ENCODE results near the gene BIRC6. TPM values are rescaled to one million over a fixed set of nuclear protein-coding genes. Genes with fewer than 3 reads are reported as not detected.

The BIRC6 gene, protein sequence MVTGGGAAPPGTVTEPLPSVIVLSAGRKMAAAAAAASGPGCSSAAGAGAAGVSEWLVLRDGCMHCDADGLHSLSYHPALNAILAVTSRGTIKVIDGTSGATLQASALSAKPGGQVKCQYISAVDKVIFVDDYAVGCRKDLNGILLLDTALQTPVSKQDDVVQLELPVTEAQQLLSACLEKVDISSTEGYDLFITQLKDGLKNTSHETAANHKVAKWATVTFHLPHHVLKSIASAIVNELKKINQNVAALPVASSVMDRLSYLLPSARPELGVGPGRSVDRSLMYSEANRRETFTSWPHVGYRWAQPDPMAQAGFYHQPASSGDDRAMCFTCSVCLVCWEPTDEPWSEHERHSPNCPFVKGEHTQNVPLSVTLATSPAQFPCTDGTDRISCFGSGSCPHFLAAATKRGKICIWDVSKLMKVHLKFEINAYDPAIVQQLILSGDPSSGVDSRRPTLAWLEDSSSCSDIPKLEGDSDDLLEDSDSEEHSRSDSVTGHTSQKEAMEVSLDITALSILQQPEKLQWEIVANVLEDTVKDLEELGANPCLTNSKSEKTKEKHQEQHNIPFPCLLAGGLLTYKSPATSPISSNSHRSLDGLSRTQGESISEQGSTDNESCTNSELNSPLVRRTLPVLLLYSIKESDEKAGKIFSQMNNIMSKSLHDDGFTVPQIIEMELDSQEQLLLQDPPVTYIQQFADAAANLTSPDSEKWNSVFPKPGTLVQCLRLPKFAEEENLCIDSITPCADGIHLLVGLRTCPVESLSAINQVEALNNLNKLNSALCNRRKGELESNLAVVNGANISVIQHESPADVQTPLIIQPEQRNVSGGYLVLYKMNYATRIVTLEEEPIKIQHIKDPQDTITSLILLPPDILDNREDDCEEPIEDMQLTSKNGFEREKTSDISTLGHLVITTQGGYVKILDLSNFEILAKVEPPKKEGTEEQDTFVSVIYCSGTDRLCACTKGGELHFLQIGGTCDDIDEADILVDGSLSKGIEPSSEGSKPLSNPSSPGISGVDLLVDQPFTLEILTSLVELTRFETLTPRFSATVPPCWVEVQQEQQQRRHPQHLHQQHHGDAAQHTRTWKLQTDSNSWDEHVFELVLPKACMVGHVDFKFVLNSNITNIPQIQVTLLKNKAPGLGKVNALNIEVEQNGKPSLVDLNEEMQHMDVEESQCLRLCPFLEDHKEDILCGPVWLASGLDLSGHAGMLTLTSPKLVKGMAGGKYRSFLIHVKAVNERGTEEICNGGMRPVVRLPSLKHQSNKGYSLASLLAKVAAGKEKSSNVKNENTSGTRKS (N-terminal part only)
- total RNA-seq: 45.5 and 47.3 TPM in 2 replicates

DNA sequence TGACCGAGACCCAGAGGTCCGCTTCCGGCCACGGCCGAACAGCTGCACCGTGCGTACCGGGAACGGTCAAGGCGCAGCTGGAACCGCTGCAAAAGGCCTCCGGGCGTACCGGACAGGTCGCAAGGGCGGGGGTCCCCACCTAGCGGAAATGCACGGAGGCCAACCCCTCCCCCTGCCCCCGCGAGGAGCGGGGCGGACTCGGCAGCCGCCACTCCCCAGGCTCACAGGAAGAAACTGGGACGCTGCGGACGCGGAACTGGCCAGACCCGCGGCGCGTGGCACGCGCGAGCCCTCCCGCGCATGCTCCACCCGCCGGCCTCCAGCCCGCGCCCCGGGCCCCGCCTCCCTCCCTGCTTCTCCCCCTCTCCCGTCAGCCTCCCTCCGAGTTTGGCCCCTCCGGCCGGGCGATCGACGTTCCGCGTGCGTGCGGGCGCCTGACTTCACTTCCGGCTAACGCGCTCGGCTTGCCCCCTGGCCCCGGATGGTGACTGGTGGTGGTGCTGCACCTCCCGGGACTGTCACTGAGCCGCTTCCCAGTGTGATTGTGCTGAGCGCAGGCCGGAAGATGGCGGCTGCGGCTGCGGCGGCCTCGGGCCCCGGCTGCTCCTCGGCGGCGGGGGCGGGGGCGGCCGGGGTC lies at the start of gene BIRC6:
BIRC6 (plus strand) TSS at position 343 of the 637 bp plus-strand sequence; CDS start at position 482, 139 bp downstream.

DNA sequence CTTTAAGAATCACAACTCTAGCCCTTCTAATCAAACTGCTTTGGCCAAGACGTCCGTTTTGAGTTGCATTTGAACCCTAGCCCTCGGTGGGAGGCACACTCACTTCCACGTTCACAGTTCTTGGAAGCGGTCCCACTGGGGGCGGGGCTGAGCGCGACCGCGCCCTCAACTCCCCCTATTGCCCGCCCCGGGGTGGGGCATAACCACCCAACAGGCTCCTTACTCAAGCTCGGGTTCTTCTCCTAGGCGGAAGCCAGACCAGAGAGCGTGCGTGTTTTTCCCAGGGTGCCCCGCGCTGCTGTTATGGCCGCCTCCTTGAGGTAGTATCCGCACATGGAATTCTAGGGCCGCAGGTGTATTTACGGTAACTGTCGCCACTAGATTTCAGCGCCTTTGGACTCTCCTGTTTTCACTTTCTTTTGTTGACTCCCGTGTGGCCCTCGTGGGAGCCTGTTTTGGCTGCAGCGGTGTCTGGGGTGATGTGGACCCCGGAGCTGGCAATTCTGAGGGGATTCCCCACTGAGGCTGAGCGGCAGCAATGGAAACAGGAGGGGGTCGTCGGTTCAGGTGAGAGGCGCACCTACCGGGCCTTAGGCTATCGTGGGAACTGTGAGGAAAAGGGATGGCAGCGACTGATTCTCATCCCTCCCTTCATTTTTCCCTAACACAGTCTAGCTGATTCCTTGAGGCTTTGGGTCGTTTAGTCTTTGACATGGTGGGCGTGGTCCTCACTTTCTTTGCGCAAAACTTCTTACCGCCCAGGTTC lies 271.2 kb downstream of the BIRC6 start, which contains the start of gene TTC27:
TTC27 (plus strand) TSS at position 237 of the 766 bp plus-strand sequence; CDS start at position 480, 243 bp downstream.

Other genes starting within 250 kb of the BIRC6 start
- gene SLC30A6, start 191.2 kb upstream of the BIRC6 start, total RNA-seq: 11.4 and 12.4 TPM in 2 replicates
- not detected in 2 replicates for gene NLRC4, start 92.1 kb upstream of the BIRC6 start, total RNA-seq
- 5.2 and 9.1 TPM in 2 replicates for gene YIPF4, start 79.1 kb upstream of the BIRC6 start, total RNA-seq